Astrocyte of the cerebellum (primary cell): ENCODE data around the gene ABRACL.

ENCODE experiments used
- DNase-seq: peaks from one replicate; pipeline ENCODE4 v3.0.0-alpha.2; 2011; ENCODE audit warnings: low read depth
- H3K4me3 ChIP-seq: 2 replicates; pipeline ENCODE4 v1.5.1; 2011; ENCODE audit warnings: mild to moderate bottlenecking, low read depth, low read length, moderate library complexity
- CTCF ChIP-seq: IDR thresholded peaks from 2 replicates; pipeline ENCODE4 v1.5.1; 2012; ENCODE audit warnings: low read length, low read depth, moderate library complexity, mild to moderate bottlenecking; ENCODE audit errors: missing control alignments
- in situ Hi-C: cut with HindIII; loops from 2 replicates; pipeline ENCODE4 v1.10.0; 2017; ENCODE audit warnings: low sequenced_read_pairs

Gene ABRACL

GRCh38 chr6:139062932-139063646 is 34.5 kb downstream of the ABRACL start:
- peak; percentile 63 for DNase-seq
- in situ Hi-C loops = no loop called here
- no peak for TF ChIP-seq CTCF
- no peak overlapping the region for H3K4me3 ChIP-seq

- DNase-seq = no peak
- no peak overlapping the region for H3K4me3 ChIP-seq
- in situ Hi-C loops = no loop called here
- no peak for TF ChIP-seq CTCF
Measured at GRCh38 chr6:139064981-139065665, 36.6 kb downstream of the ABRACL start.

GRCh38 chr6:139066080-139066479 is 37.5 kb downstream of the ABRACL start:
- in situ Hi-C loops = no loop called here
- DNase-seq = no peak
- H3K4me3 ChIP-seq = no peak overlapping the region
- no peak for TF ChIP-seq CTCF

GRCh38 chr6:139068846-139069245 is 40.3 kb downstream of the ABRACL start:
- no peak for TF ChIP-seq CTCF
- in situ Hi-C loops = no loop called here
- no peak overlapping the region for H3K4me3 ChIP-seq
- no peak for DNase-seq

- no peak for DNase-seq
- no peak overlapping the region for H3K4me3 ChIP-seq
- no peak for TF ChIP-seq CTCF
- in situ Hi-C loops = no loop called here
Measured at GRCh38 chr6:139073118-139073517, 44.6 kb downstream of the ABRACL start.

- TF ChIP-seq CTCF = no peak
- in situ Hi-C loops = no loop called here
Measured at GRCh38 chr6:139079018-139079417, 50.5 kb downstream of the ABRACL start.

More at GRCh38 chr6:139079018-139079417, 50.5 kb downstream of the ABRACL start:
- H3K4me3 ChIP-seq = no peak overlapping the region
- no peak for DNase-seq
